GM12801 (cell line): ENCODE measurements around the gene IRAK2.

Experiments
- TF ChIP-seq, protein P1 (sequence below): IDR thresholded peaks from one replicate; pipeline ENCODE4 v1.5.1; 2011; ENCODE audit warnings: control low read depth; ENCODE audit not compliant: insufficient read length; ENCODE audit errors: extremely low read depth

The IRAK2 gene

DNA sequence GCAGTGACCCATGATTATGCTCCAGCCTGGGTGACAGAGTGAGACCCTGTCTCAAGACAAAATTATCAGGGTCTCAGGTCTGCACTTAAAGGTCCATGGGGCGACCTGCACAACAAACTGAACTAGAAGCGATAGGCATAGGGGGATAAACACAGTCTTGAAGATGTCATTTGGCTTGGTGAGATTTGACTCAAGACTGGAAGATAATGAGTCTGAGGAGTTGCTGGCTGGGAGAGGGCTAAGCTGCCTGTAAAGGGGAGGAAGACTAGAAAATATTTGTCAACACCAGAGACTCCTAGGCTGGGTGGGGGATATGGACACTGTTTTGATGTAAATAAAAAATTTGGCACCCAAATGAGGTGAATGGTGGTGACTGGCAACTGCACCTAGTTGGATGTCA is 108.3 kb downstream of the IRAK2 start:
- TF ChIP-seq, protein P1, sequence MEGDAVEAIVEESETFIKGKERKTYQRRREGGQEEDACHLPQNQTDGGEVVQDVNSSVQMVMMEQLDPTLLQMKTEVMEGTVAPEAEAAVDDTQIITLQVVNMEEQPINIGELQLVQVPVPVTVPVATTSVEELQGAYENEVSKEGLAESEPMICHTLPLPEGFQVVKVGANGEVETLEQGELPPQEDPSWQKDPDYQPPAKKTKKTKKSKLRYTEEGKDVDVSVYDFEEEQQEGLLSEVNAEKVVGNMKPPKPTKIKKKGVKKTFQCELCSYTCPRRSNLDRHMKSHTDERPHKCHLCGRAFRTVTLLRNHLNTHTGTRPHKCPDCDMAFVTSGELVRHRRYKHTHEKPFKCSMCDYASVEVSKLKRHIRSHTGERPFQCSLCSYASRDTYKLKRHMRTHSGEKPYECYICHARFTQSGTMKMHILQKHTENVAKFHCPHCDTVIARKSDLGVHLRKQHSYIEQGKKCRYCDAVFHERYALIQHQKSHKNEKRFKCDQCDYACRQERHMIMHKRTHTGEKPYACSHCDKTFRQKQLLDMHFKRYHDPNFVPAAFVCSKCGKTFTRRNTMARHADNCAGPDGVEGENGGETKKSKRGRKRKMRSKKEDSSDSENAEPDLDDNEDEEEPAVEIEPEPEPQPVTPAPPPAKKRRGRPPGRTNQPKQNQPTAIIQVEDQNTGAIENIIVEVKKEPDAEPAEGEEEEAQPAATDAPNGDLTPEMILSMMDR, result no peak

DNA sequence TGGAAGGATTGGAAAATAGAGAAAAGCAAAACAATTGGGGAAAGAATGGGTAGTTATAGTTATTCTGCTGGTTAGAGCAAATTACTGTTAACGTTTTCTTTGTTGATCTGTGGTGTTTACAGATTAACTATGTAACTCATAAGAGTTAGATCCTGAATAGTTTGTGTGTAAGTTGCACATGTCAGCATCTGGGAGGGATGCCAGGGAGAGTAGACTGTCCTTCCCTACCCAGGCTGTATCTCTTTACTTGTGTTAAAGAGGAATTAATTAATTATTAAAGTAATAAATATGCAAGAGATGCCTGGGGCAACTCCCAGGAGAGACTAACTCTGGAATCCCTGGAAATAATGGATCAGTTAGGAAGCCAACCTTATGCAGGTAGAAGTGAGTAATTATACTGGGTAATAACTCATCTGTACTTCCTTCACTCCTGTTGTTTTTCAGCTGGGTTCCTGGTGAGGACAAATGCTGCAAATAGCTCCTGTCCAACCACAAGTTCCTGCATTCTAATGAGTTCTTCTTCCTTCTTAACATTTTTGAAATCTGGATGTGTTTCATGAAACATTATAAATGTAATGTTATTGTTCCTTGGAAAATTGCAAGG is 109.1 kb downstream of the IRAK2 start:
- TF ChIP-seq, protein P1, result no peak

DNA sequence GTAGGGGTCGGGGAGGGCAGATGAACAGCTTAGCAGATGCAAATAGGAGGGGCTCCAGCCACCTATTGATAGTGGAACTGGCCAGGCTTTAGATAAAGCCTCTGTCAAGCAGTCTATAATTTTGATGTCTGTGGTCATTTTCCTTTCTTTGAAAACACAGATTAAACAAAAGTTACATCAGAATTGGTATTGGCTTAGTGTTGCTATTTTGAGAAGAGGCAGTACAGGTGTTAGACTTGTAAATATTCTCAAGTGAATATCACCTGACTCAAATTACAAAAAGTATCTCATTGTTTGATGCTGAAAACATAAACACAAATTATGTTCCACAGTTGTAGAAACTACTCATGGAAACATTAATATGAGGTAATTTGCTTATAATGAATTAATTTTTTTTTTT is 109.9 kb downstream of the IRAK2 start:
- TF ChIP-seq, protein P1, result no peak

DNA sequence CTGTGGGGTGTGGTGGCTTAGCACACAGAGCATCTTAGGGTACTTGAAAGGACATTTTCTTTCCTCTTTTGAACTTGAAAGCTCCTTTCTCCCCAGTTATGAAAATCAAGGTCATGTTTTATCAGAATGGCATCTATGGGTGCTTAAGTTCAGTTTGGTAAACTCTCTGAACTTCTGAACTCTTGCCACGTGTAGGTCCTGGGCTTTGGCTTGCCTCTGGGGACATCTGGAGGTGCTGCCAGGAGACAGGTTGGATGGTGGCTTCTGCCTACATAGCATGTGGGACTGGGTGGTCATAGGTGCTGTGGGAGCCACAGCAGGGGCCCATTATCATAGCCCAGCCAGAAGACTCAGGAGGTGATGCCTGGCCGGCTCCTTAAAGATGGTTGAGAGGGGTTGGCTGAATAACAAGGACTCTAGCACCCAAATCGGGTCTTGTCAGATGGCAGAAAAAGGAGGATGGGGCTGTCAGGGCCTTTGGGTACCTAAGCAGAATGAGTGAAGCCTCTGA is 112.5 kb downstream of the IRAK2 start:
- TF ChIP-seq, protein P1, result no peak

DNA sequence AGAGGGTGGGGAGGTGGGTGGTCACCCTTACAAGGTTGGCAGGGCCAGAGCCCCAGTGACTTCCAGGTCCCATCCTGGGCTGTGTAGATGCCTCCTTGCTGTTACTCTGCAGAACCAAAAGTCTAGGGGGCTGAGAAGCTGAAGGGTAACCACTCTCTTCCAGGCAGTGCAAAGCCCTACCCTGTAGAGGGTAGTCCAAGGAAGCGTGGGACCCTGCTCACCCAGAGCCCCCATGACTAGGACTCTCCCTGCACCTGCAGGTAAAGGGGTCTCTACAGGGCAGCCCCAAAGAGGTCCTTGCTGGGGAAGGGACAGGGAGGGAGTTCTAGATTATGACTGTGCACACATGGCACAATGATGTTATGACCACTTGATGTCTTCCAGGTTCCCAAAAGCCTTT is 113.8 kb downstream of the IRAK2 start:
- TF ChIP-seq, protein P1, result no peak

DNA sequence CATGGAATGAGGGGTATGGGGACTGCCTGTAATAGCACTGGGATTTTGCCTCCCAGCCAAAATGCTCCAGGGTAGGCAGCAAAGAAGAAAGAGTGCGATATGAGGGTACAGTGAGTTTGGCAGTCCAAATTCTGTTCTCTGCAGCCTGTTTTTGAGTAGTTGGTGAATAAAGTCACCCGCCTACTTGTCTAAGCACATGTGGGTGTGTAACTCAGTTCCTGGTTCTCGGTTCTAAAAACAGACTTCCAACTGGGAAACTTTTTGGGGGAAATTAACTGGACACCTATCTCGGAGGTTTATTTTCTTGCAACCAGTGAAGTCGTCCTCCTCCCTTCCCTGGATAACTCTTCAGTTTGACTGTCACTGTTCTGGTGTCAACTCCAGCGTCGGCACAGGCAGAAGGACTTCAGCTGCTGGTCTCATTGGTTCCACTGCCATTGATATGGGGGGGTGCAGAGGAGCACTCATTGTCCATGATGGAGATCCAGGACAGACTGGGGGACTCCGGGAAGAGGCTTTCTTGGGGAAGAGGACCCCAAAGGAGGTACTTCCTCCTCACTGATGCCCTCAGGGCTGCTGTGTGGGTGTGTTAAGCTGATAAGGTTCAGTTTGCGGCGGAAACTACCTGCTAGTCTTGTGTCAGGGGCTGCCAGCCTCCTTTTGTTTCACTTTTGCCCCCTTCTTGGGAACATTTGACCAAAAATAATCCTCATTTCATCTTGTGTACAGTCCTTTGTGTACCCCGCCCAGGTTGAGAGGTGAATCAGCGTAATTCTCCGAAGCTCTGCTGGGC is 114.9 kb downstream of the IRAK2 start:
- TF ChIP-seq, protein P1, result no peak

DNA sequence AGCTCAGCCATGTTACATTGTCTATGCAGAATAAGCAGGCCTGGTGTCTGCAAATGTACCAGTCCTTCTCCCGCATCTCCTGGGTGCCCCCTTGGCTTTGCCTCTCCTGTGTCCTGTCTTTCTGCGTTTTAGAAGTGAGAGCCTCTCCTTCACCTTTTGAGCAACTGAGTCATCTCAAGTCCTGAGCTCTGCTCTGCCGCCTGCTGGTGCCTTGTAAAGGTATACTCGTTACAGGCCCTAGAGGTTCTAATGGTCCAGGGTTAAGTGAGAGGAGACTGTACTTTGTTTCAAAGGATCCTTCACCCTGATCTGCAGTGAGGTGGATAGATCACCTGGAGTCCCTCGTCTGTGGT is 115.4 kb downstream of the IRAK2 start:
- TF ChIP-seq, protein P1, result no peak
